B cell (primary cell): ENCODE results near the gene LIN7A. TPM values are rescaled to one million over a fixed set of nuclear protein-coding genes. Genes with fewer than 3 reads are reported as not detected.

ENCODE experiments used
- ATAC-seq: fragments of 200-7000 bp; cut with Tn5 transposase; one replicate; pipeline ENCODE4 v1.10.0; 2021; ENCODE audit warnings: low read depth, mild to moderate bottlenecking, moderate number of reproducible peaks, moderate library complexity
- CTCF ChIA-PET: fragments of 350-600 bp; sonication (Branson Sonifier 250); formaldehyde crosslinking; loops from one replicate; lab custom pipeline; 2021; ENCODE audit warnings: antibody characterized with exemption, inconsistent platforms; lab: Charles Lee
- POLR2A ChIA-PET: fragments of 350-600 bp; sonication (Branson Sonifier 250); formaldehyde crosslinking; loops from one replicate; lab custom pipeline; 2021; ENCODE audit warnings: antibody characterized with exemption; lab: Charles Lee
- DNase-seq: peaks from one replicate; pipeline ENCODE4 v3.0.0; 2013
- H2AFZ ChIP-seq: 2 replicates; pipeline ENCODE4 v1.6.1; 2012; ENCODE audit warnings: mild to moderate bottlenecking, low read depth, low read length; ENCODE audit not compliant: insufficient read depth, poor library complexity, severe bottlenecking
- H3K27ac ChIP-seq, 2 donors: 1 replicate in 1 of 2; 2 replicates in 1 of 2; pipeline ENCODE4 v1.5.1; 2012 to 2013; ENCODE audit warnings: low read length in 2 of 2, mild to moderate bottlenecking in 2 of 2, moderate library complexity in 1 of 2
- H3K27me3 ChIP-seq, 4 experiments: fragments of 200-600 bp in 1 of 4; sonication (generic) in 1 of 4; replicated peaks in 1 of 4; 1 replicate in 2 of 4; 2 replicates in 2 of 4; pipeline versions ENCODE4 v1.6.1 to v1.7.0; 2013 to 2016; ENCODE audit warnings: low read length in 3 of 4, mild to moderate bottlenecking in 2 of 4, mixed read lengths in 1 of 4, moderate library complexity in 1 of 4; ENCODE audit not compliant: insufficient read depth in 4 of 4, control insufficient read depth in 3 of 4; ENCODE audit errors: control extremely low read depth in 1 of 4
- H3K36me3 ChIP-seq, 2 experiments: replicated peaks in 1 of 2; 1 replicate in 1 of 2; 2 replicates in 1 of 2; pipeline versions ENCODE4 v1.6.1 to v1.7.1; 2013; ENCODE audit warnings: low read length in 1 of 2; ENCODE audit not compliant: insufficient read depth in 2 of 2, control insufficient read depth in 1 of 2; ENCODE audit errors: control extremely low read depth in 1 of 2, extremely low read depth in 1 of 2
- H3K4me1 ChIP-seq, 2 donors: fragments of 200-600 bp in 1 of 2; sonication (generic) in 1 of 2; 1 replicate in 1 of 2; 2 replicates in 1 of 2; pipeline versions ENCODE4 v1.5.1 to v1.6.1; 2013 to 2017; ENCODE audit warnings: low read length in 2 of 2; ENCODE audit not compliant: control insufficient read depth in 2 of 2, insufficient read depth in 2 of 2
- H3K4me2 ChIP-seq: replicated peaks from 2 replicates; pipeline ENCODE3; 2012; ENCODE audit warnings: mild to moderate bottlenecking, low read depth, low read length; ENCODE audit not compliant: poor library complexity, severe bottlenecking
- H3K4me3 ChIP-seq, 5 experiments: fragments of 200-600 bp in 1 of 5; sonication (generic) in 1 of 5; 1 replicate in 3 of 5; 2 replicates in 2 of 5; pipeline versions ENCODE4 v1.5.1 to v1.7.0; 2011 to 2016; ENCODE audit warnings: low read length in 4 of 5, mild to moderate bottlenecking in 4 of 5, low read depth in 2 of 5, control low read depth in 1 of 5, moderate library complexity in 1 of 5; ENCODE audit not compliant: insufficient read depth in 1 of 5; ENCODE audit errors: control extremely low read depth in 1 of 5, extremely low read depth in 1 of 5
- H3K79me2 ChIP-seq: fragments of 200-600 bp; sonication (generic); one replicate; pipeline ENCODE4 v1.6.0; 2016; ENCODE audit warnings: low read length; ENCODE audit not compliant: control insufficient read depth, insufficient read depth
- H3K9ac ChIP-seq: fragments of 200-600 bp; sonication (generic); 2 replicates; pipeline ENCODE4 v1.6.1; 2017; ENCODE audit warnings: mild to moderate bottlenecking, low read length, moderate library complexity
- H3K9me3 ChIP-seq, 3 donors: one replicate each; pipeline versions ENCODE4 v1.6.1 to v1.7.1; 2013; ENCODE audit warnings: low read length in 2 of 3; ENCODE audit not compliant: control insufficient read depth in 2 of 3, insufficient read depth in 1 of 3; ENCODE audit errors: control extremely low read depth in 1 of 3
- H4K20me1 ChIP-seq: 2 replicates; pipeline ENCODE4 v1.6.0; 2012; ENCODE audit warnings: mild to moderate bottlenecking, low read length; ENCODE audit not compliant: insufficient read depth, control insufficient read depth, poor library complexity, severe bottlenecking
- H3K27ac Mint-ChIP-seq: one replicate; pipeline ENCODE4 v1.8.0; 2021; ENCODE audit warnings: mixed read lengths
- H3K27me3 Mint-ChIP-seq: one replicate; pipeline ENCODE4 v1.8.0; 2021; ENCODE audit warnings: mixed read lengths
- H3K4me1 Mint-ChIP-seq: one replicate; pipeline ENCODE4 v1.8.0; 2021; ENCODE audit warnings: mixed read lengths
- H3K4me3 Mint-ChIP-seq: one replicate; pipeline ENCODE4 v1.8.0; 2021; ENCODE audit warnings: mixed read lengths
- H3K9me3 Mint-ChIP-seq: one replicate; pipeline ENCODE4 v1.8.0; 2022; ENCODE audit warnings: mixed read lengths; ENCODE audit not compliant: insufficient read depth
- CTCF ChIP-seq: fragments of 200-600 bp; IDR thresholded peaks from one replicate; pipeline ENCODE4 v1.8.0; 2022; ENCODE audit warnings: antibody characterized with exemption, mild to moderate bottlenecking
- EZH2 ChIP-seq: IDR thresholded peaks from 2 replicates; pipeline ENCODE4 v1.6.1; 2012; ENCODE audit warnings: borderline replicate concordance, low read depth, mild to moderate bottlenecking, moderate library complexity, low read length; ENCODE audit not compliant: insufficient read depth, poor library complexity, severe bottlenecking
- WGBS: methylation state at CpG from one replicate; pipeline ENCODE4 v1.1.5; 2013; ENCODE audit warnings: missing lambda C conversion rate; ENCODE audit not compliant: insufficient coverage; 5-methylcytosine and 5-hydroxymethylcytosine counted together
- intact Hi-C: fragments of 100-400 bp; cut with micrococcal nuclease; formaldehyde crosslinking; loops from one replicate; pipeline ENCODE4 v1.10.0; 2022
- polyA plus RNA-seq: library from polyadenylated mRNA; depleted of rRNA; stranded (reverse); fragments of >200 nt; gene quantifications from 2 replicates; pipeline ENCODE4 v1.2.3, GENCODE V29; 2012
- total RNA-seq, 2 donors: library from RNA; stranded (reverse); fragments of 120-200 nt in 1 of 2; gene quantifications; 1 replicate in 1 of 2; 2 replicates in 1 of 2; pipeline versions ENCODE4 v1.2.3 to v1.2.4, GENCODE V29; 2013 to 2022

LIN7A gene
- total and polyA plus RNA-seq, 2 donors (not counting 1 experiment from before 2014, with no cell fraction given), result 0.10 TPM; not detected in 1

- ATAC-seq, result no peak
- POLR2A ChIA-PET, result no interaction called here
- no peaks in the 10 kb centered on the region for H3K36me3 ChIP-seq
- no peak overlapping the region for H3K4me2 ChIP-seq
- H3K4me3 ChIP-seq, result no peak overlapping the region
- no peaks in the 10 kb centered on the region for H4K20me1 ChIP-seq
- DNase-seq, result no peak
- H3K27me3 ChIP-seq, result no peaks in the 10 kb centered on the region
- no peak overlapping the region for H3K4me3 Mint-ChIP-seq
- no peak overlapping the region for H3K9ac ChIP-seq
- no peak overlapping the region for H3K27ac Mint-ChIP-seq
- peaks cover 0 to 2% (median 0%) of the 10 kb centered on the region in 3 donors for H3K9me3 ChIP-seq
- CTCF ChIA-PET, result no interaction called here
- H3K9me3 Mint-ChIP-seq, result peaks cover 2% of the 10 kb centered on the region
- H3K27ac ChIP-seq, result no peak overlapping the region
- H2AFZ ChIP-seq, result no peak overlapping the region
- intact Hi-C loops, result no loop called here
- no peaks in the 10 kb centered on the region for H3K4me1 ChIP-seq
- no peaks in the 10 kb centered on the region for H3K27me3 Mint-ChIP-seq
- TF ChIP-seq CTCF (no peak), EZH2 (no peak)
- no peaks in the 10 kb centered on the region for H3K4me1 Mint-ChIP-seq
- no peaks in the 10 kb centered on the region for H3K79me2 ChIP-seq
Observed at GRCh38 chr12:80952443-80952842, 14.7 kb upstream of the LIN7A start.

GRCh38 chr12:80946591-80946990 lies 8.9 kb upstream of the LIN7A start:
- Mint-ChIP-seq H3K27ac (no peak overlapping the region), H3K27me3 (no peaks in the 10 kb centered on the region), H3K9me3 (peaks cover 2% of the 10 kb centered on the region), H3K4me1 (no peaks in the 10 kb centered on the region), H3K4me3 (no peak overlapping the region)
- no CpG with 5 or more reads among the region's 3 CpGs for WGBS
- no peak for TF ChIP-seq EZH2
- no peak for TF ChIP-seq CTCF
- H3K36me3 ChIP-seq, result no peaks in the 10 kb centered on the region
- POLR2A ChIA-PET, result no interaction called here
- no peak for DNase-seq
- no peak for ATAC-seq
- no peaks in the 10 kb centered on the region for H3K27me3 ChIP-seq
- H4K20me1 ChIP-seq, result no peaks in the 10 kb centered on the region
- H3K4me3 ChIP-seq, result no peak overlapping the region
- H2AFZ ChIP-seq, result no peak overlapping the region
- peaks cover 0 to 2% (median 0%) of the 10 kb centered on the region in 3 donors for H3K9me3 ChIP-seq
- H3K79me2 ChIP-seq, result no peaks in the 10 kb centered on the region
- CTCF ChIA-PET, result no interaction called here
- H3K27ac ChIP-seq, result no peak overlapping the region
- no peaks in the 10 kb centered on the region for H3K4me1 ChIP-seq
- no peak overlapping the region for H3K9ac ChIP-seq
- no peak overlapping the region for H3K4me2 ChIP-seq
- intact Hi-C loops, result no loop called here
